Measurements from ENCODE around the gene LIMCH1. TPM values are rescaled to one million over a fixed set of nuclear protein-coding genes. Genes with fewer than 3 reads are reported as not detected.

The LIMCH1 gene
- total RNA-seq, 2 experiments from 2014 or later: not detected

GRCh38 chr4:41665636-41666207 is 127.8 kb downstream of the LIMCH1 start:
- ChIA-PET POLR2A (no interaction called here), CTCF (no interaction called here)
- Mint-ChIP-seq H3K4me3 (no peak overlapping the region), H3K27me3 (peaks cover 8% of the 10 kb centered on the region), H3K27ac (no peak overlapping the region), H3K36me3 (ENCODE audit: low read depth) (no peaks in the 10 kb centered on the region), H3K9me3 (no peaks in the 10 kb centered on the region), H3K4me1 (ENCODE audit: low read depth) (no peaks in the 10 kb centered on the region)
- no peak for ATAC-seq
- TF ChIP-seq, protein P1, sequence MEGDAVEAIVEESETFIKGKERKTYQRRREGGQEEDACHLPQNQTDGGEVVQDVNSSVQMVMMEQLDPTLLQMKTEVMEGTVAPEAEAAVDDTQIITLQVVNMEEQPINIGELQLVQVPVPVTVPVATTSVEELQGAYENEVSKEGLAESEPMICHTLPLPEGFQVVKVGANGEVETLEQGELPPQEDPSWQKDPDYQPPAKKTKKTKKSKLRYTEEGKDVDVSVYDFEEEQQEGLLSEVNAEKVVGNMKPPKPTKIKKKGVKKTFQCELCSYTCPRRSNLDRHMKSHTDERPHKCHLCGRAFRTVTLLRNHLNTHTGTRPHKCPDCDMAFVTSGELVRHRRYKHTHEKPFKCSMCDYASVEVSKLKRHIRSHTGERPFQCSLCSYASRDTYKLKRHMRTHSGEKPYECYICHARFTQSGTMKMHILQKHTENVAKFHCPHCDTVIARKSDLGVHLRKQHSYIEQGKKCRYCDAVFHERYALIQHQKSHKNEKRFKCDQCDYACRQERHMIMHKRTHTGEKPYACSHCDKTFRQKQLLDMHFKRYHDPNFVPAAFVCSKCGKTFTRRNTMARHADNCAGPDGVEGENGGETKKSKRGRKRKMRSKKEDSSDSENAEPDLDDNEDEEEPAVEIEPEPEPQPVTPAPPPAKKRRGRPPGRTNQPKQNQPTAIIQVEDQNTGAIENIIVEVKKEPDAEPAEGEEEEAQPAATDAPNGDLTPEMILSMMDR (IDR thresholded peaks at IDR 0.05): no peak
- intact Hi-C loops (cut with micrococcal nuclease): loop anchor here (10.0 kb wide), 1 partner anchor 731 kb away; no protein-coding TSS in a partner anchor
- no peak for DNase-seq

DNA sequence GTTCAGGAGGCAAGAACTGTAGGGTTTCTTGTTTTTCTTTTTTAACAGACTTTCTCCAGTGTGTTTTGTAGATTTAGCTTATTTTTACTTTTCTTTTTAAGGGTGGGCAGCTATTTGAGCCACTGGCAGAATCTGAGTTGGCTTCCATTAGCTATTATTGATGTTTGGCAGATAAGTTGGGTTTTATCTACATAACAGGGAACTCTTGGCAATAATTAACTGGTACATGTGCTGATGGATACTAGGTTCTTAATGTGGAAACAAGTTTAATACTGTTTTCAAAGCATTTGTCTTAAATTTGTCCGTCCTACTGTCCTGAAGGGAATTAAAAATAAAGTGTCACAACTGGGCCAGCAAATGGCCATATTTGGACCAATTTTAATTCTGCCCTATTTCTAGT is 130.1 kb downstream of the LIMCH1 start:
- no peak for ATAC-seq
- CTCF ChIA-PET: interaction anchor here (1.3 kb wide), 1 partner anchor 16 kb away, joined by 3 read pairs; no protein-coding TSS in a partner anchor
- intact Hi-C loops (cut with micrococcal nuclease): loop anchor here (10.0 kb wide), 1 partner anchor 733 kb away; no protein-coding TSS in a partner anchor

DNA sequence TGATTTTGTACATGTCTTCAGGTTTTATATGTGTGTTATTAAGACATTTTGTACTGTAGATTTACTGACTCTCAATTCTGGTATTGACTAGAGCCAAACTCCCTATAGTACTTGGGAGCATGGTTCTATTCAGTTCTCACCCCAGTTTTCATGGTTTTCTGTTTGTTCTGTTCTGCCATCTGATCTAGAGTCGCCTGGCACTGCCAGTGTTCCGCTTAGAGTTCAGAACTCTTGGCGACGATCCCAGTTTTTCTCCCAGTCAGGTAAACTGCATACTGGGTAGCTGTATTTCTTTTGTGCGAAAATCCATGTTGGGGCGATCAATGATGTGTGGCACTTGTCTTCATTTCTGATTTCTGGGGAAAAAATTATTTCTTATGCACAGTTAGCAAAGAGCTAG is 132.6 kb downstream of the LIMCH1 start:
- no peak for ATAC-seq

More for the DNA sequence above, 130.1 kb downstream of the LIMCH1 start:
- TF ChIP-seq, protein P1 (IDR thresholded peaks at IDR 0.05): no peak
- Mint-ChIP-seq H3K9me3 (no peaks in the 10 kb centered on the region), H3K27ac (no peak overlapping the region), H3K27me3 (peaks cover 5% of the 10 kb centered on the region), H3K4me3 (no peak overlapping the region), H3K36me3 (ENCODE audit: low read depth) (no peaks in the 10 kb centered on the region), H3K4me1 (ENCODE audit: low read depth) (no peaks in the 10 kb centered on the region)
- POLR2A ChIA-PET: no interaction called here
- DNase-seq: no peak

GRCh38 chr4:41670982-41671381 is 133.0 kb downstream of the LIMCH1 start:
- H3K27ac Mint-ChIP-seq: no peak overlapping the region
- TF ChIP-seq, protein P1 (IDR thresholded peaks at IDR 0.05): no peak
- H3K9me3 Mint-ChIP-seq: no peaks in the 10 kb centered on the region
- peaks cover 3% of the 10 kb centered on the region for H3K27me3 Mint-ChIP-seq
- no peak for ATAC-seq
- intact Hi-C loops (cut with micrococcal nuclease): no loop called here
- no peak for DNase-seq
- POLR2A ChIA-PET: interaction anchor here (0.6 kb wide), 1 partner anchor 511 kb away, joined by 3 read pairs; no protein-coding TSS in a partner anchor
- CTCF ChIA-PET: interaction anchor here (1.6 kb wide), 1 partner anchor 9 kb away, joined by 5 read pairs; no protein-coding TSS in a partner anchor
- H3K36me3 Mint-ChIP-seq (ENCODE audit: low read depth): no peaks in the 10 kb centered on the region
- H3K4me3 Mint-ChIP-seq: no peak overlapping the region
- H3K4me1 Mint-ChIP-seq (ENCODE audit: low read depth): no peaks in the 10 kb centered on the region

More for the DNA sequence above, 132.6 kb downstream of the LIMCH1 start:
- Mint-ChIP-seq H3K9me3 (no peaks in the 10 kb centered on the region), H3K4me1 (ENCODE audit: low read depth) (no peaks in the 10 kb centered on the region), H3K27ac (no peak overlapping the region), H3K36me3 (ENCODE audit: low read depth) (no peaks in the 10 kb centered on the region), H3K27me3 (peaks cover 3% of the 10 kb centered on the region), H3K4me3 (no peak overlapping the region)
- ChIA-PET CTCF (interaction anchor here (1.6 kb wide), 1 partner anchor 9 kb away, joined by 5 read pairs; no protein-coding TSS in a partner anchor), POLR2A (no interaction called here)
- TF ChIP-seq, protein P1 (IDR thresholded peaks at IDR 0.05): no peak
- intact Hi-C loops (cut with micrococcal nuclease): no loop called here
- no peak for DNase-seq

- ATAC-seq (no peak), DNase-seq (no peak)
- ChIA-PET POLR2A (no interaction called here), CTCF (no interaction called here)
- TF ChIP-seq, protein P1 (IDR thresholded peaks at IDR 0.05): no peak
- intact Hi-C loops (cut with micrococcal nuclease): no loop called here
- H3K4me3 Mint-ChIP-seq: no peak overlapping the region
- H3K27me3 Mint-ChIP-seq: peaks cover 2% of the 10 kb centered on the region
- H3K9me3 Mint-ChIP-seq: no peaks in the 10 kb centered on the region
- H3K4me1 Mint-ChIP-seq (ENCODE audit: low read depth): no peaks in the 10 kb centered on the region
- no peaks in the 10 kb centered on the region for H3K36me3 Mint-ChIP-seq (ENCODE audit: low read depth)
- no peak overlapping the region for H3K27ac Mint-ChIP-seq
Observed at GRCh38 chr4:41678086-41678816, 140.3 kb downstream of the LIMCH1 start.
